HK-2 (cell line): ENCODE results near the gene NR3C2.

Experiments used
- DNase-seq: peaks from one replicate; pipeline ENCODE4 v3.0.0-alpha.2; 2018; ENCODE audit not compliant: unreplicated experiment

The NR3C2 gene

DNA sequence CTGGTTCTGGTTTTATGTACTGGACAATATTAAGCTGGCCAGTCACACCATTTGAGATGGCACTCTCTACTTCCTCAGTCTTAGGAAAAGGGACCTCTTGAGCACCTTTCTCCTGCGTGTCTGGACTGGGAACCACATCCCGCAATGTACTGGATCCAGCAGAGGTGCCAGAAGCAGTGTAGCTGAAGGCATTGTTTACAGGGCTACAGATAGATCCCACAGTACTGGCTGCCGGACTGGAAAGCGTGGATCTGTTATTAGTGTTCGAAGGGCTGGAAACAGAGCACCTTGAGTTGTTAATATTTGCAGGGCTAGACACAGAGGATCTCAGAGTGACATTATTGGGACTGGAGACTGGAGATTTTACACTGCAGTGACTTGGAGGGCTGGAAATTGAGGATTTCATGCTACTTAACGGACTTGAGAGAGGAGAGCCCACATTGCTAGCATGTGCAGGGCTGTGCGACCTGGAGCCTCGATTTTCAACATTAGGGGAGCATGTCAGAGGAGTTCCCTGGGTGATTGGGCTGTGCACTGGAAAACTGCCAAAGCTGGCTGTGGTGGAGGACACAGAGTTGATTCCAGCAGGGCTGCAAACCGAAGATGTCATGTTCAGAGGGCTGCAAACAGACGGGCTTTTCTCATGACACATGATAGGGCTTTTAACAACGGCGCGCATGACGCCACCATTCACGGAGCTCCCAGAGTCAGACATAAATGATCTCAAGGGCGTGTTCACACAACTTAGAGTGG lies 6.4 kb downstream of the NR3C2 start:
- no peak for DNase-seq

DNA sequence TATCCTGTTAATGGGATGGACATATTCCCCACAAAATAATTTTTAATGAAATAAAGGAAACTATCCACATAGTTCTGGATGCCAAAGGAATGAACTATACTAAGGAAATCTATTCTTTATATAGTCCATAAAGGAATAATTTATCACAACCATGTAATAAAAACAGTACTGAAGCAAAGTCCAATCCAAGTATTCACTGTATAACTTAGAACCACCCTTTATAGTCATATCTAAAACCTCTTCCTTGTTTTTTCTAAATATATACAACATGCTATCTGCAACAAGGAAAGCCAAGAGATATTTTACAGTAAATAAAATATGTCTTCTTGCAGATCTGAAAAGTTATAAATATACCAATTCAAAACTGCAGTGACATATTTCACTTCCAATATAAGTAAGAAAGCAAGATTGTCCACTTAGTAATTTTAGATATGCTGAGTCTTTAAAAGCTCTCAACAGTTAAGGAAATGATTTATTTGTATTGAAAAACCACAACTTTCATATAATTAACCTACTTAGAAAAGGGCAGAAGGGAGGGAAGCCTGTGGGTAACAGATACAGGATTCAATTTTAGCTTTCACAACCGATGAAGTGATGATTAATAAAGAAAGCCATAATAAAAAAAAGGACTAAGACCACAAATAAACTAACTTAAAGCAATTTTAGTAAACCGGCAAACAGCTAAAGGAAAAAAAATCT lies 8.0 kb downstream of the NR3C2 start:
- DNase-seq = no peak

DNA sequence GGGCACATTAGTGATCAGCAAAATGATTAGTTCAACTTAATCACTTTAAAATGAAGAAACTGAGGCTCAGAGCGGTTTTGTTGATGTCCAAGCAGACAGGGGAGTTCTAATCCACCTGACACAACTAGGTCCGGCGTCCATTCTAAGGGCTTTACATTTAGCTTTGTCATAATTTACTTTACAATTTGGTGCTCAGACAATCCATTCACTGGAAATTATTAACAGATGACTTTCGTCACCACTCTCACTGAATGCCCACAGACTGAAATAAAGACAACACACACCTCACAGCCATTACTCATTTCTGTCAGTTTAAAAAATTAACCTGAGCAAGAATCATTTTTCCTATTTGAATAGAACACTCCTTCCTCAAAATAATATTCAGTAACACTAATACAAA lies 10.8 kb downstream of the NR3C2 start:
- no peak for DNase-seq

DNA sequence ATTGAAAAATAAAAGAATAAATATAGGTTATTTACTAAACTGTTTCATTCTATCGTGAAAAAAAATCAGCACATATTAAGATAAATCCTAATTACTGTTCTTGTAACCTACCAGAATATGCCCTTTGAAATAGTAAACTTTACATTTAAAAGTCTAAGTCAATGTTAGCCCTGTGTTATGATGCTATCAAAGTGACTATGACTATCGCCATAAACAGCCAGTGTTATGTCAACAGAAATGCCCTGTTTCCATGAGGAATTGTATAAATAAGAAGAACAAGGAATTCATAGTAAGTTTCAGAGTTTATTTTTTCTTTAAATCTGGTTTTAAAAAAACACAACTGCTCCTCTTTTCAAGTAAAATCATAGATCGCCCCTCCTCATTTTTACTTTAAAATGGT lies 11.4 kb downstream of the NR3C2 start:
- no peak for DNase-seq

DNA sequence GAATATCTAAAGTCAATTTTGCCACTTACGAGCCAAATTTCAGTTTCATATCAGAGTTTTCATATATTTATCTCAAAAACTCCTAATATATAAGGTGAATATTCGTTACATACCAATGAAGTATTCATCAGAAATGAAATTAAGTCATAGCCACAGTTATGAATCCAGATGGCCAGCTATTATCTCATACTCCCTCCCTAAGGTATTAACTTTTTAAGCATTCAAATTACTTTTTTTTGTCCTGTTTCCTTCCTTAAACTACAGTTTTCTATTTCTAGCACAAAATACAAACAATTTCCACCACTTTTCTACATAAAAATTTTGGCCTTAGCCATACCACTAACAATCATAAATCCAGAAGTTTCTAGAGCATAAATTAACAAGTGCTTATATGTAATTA lies 13.0 kb downstream of the NR3C2 start:
- no peak for DNase-seq

DNA sequence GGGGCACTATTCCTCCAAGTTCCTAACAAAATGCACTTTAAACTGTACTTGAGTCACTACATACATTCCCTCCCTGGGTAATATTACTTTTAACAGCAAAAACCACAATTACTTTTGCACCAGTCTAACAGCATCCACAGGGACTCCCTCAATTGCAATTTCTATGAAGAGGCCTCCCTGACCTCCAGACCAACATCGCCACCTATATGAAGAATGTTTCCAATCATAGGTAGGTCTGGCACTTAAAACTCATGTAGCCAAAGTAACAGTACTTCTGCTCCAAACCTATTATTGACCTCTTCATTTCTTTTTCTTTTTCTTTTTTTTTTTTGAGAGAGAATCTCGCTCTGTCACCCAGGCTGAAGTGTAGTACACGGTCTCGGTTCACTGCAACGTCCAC lies 15.6 kb downstream of the NR3C2 start:
- no peak for DNase-seq

DNA sequence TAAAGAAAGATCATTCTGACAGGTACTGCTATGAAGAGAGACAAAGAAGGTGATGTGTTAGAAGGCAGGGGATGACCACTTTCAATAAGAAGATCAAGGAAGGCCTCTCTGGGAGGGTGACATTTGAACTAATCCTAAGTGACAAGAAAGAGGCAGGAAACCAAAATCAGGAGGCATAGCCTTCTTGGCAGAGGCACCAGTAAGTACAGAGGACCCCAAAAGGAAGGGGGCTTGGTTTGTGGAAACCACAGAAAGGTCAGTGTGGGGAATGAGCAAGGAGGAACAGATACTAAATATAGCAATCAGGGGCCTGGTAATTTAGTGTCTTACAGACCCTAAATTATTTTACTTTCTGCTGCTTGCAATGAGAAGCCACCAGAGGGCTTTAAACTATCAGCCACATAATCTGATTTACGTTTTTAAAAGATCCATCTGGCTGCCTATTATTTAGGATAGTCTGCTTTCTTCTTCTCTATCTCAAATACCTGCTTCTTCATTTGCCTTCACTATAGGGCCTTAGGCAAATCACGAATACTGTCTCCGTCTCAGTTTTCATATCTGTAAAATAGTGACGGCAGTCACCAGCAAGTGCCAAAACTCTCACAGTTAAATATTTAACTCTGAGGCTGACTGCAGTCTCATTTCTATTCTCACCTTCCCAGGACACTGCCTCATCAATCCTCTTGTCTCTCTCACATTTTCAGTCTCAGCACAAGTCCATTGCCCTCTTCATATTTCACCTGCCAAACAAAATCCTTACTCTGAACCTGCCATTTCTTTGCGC lies 16.7 kb downstream of the NR3C2 start:
- DNase-seq = no peak

DNA sequence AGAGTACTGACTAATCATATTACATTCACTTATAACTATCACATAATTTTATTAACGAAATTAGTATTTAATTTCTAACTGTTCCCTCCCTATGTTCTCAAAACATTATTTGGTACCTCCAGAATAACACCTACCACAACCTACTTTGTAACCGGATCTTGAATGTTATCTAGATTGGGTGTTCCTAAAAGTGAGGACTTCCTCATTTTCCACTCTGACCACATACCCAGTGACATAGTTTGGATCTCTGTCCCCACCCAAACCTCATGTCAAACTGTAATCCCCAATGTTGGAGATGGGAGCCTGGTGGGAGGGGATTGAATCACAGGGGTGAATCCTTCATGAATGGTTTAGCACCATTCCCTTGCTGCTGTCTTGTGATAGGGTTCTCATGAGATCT lies 21.8 kb downstream of the NR3C2 start:
- DNase-seq = no peak

DNA sequence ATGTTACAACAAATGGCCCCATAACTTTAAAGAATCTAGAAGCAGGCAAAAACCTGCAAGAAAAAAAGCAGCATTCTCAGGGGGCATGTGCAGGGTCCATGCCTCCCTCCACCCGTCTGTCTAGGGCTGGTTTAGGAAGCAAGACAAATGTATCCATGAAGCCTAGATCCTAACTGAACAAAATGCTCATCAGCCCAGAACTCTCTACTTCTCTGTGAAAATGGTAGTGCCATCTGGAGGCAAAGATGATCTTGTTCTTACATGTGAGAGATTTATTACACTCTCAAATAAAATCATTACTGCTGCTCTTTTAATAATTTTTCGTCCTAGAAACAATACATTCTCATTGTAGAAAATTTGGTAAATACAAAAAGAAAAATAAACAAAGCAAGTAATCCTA lies 26.7 kb downstream of the NR3C2 start:
- DNase-seq = no peak

DNA sequence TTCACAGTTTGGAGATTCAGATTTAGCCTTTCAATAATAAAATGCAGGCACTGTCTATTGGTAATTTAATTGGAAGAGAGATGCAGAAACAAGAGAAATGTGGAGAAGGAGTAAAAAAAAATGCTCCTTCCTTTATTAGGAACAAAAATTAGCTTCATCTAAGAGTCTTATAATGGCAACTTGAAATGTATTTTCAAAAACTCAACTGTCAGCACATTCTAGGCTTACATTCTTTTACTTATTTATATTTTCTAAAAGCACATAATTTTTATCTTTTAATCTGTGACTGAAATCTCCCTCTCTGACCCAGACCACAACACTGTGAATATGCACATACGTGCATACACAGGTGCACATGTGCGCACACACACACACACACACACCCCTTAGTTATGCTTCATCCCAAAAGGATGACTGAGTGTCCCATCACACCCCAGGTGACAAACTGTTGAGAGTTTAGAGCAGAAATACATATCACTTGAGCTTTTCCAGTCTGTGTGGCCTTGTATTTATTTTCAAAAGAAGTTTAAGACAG lies 29.7 kb downstream of the NR3C2 start:
- DNase-seq = no peak

DNA sequence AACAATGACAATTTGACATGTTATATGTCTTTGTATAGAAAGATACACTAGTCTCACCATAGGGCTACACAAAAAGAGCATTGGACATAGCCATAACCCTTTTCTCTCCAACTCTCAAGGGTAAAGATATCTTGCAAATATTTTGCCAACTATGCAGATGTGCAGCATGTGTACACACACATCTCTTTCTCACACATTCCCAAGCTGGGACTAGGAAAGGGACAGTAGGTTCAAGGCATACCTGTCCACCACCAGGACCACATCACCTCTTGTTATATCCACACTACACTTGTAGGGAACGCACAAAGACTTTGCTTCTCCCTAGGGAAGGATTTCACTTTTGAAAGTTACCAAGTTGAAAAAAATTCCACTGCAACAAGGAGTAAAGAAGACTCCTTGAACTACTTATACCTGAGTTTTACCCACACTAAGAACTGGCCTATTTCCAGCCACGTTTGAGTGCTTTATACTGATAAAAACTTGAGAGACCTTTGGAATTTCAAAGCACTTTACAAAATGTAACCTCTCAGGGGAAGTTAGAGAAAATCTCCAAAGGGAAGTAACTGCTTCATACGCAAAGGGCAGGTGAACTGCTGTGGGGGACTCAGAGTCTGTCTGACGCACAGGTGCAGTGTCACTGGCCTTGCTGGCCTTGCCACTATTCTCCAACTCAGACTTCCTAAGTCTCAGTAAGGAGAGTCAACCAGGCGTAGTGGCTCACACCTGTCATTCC lies 36.9 kb downstream of the NR3C2 start:
- DNase-seq = no peak

DNA sequence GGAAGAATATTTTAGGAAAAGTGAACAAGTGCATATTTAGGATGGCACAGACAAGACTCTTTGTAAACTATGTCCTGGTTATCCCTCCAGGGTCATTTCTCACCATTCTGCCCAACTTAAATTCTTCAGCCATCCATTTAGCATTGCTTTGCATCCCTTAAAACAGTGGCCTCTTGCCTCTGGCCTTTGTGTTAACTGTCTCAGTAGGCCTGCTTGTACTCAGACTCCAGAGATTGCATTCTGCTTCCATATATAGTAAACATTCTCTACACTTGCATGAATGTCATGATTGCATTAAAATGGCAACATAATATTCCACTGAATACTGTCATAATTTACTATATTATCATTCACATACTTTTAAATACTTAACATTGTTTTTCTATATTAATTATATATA lies 43.2 kb downstream of the NR3C2 start:
- DNase-seq = no peak

DNA sequence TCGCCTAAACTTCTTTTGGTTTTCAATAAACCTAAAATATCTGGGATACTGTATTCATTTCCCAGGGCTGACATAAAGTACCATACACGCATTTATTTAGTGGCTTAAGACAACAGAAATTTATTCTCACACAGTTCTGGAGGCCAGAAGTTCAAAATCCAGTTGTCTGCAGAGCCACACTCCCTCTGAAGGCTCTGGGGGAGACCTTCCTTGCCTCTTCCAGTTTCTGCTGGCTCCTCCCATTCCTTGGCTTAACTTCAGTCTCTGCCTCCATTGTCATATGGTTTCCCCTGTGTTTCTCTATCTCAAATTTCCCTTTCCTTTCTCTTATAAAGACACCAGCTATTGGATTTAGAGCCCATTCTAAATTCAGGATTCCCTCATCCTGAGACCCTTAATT lies 44.4 kb downstream of the NR3C2 start:
- DNase-seq = no peak

DNA sequence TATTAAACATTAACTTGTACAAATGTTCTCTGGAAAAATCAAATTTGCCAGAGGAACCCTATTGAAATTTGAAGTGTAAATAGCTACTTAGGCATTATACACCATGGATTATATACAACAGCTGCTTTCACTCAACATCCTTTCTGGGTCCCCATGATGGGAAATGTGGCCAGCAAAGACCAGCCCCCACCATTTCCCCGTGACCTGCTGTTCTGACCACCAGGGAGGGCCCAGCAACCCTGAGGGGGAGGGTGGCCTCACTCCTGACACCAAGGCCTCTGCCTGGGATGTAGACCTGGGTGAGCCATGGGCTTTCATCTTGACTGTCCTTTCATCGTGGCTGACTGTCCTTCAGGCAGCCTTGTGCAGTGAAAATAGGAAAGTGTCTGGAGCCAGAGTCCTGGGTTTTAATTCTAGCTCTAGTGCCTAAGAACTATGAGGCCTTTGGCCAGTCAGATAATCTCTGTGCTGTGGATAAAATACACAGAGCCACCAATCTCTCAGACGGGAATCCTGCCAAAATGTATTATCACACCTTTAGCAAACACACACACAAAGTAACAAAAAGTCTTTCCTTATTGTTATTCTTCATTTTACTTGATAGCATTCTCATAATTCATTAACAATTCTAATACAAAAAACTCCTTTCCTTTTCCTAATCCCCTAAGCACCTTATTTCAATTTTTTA lies 45.1 kb downstream of the NR3C2 start:
- no peak for DNase-seq

DNA sequence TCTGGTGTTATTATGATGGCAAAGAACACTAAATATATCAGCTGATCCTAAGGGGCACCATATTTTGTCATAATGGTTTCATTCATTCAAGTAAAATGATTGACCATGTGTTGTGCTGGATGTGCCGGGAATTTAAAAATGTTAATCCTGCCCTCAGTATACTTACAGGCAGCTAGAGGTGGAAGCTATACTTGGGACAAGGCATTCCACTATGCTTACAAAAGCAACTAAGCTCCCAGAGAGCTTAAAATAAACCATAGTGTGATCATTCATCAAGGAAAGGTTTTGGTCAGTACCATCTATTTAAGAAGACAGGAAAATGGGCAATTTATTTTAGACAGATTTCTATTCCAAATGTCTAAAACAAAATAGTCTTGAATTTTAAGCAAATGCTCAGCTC lies 46.4 kb downstream of the NR3C2 start:
- no peak for DNase-seq

DNA sequence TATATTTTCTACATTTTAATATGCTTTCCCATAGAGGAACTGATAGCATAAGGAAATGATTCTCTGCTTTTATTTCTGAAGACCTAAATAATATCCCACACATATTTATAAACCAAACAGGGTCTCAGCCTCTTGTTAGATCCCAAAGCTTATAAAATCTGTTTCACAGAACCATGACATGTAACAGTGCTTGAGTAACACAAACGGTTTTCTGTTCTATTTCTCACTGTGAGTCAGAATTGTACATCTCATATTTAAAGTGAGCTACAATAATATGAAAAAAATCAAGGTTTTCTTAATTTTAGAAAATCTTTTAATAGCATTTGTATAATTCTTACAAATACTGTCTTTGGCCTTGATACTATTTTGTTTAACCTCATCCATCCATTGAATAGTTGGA lies 51.2 kb downstream of the NR3C2 start:
- DNase-seq = no peak

DNA sequence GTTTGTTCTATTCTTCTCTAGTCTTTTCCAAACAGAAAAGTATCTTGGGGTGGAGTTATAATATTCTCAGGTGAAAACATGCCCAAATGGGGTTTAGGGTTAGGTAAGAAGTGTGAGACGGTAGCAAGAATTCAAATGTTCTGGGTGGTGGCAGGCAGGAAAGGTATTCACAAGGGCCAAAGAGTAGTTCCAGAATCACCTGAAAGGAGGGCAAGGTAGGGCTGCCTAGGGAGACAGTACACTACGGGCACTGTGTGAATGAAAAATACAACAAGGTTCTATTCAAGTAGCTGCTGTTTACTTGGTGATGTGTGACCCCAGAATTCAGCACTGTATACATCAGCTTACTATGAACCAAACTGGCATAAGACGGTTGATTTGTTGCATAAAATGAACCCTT lies 51.9 kb downstream of the NR3C2 start:
- no peak for DNase-seq

DNA sequence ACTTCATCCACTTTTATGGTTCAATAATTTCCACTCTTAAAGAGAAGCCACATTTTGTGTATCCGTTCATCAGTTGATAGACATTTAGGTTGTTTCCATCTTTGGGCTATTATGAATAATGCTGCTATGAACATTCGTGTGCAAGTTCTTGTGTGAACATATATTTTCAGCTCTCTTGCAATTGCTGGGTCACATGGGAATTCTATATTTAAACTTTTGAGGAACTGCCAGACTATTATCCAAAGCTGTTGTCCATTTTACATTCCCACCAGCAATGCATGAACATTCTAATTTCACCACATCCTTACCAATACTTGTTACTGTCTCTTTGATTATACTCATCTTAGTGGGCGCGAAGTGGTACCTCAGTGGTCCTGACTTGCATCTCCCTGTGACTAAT lies 61.9 kb downstream of the NR3C2 start:
- DNase-seq = no peak

DNA sequence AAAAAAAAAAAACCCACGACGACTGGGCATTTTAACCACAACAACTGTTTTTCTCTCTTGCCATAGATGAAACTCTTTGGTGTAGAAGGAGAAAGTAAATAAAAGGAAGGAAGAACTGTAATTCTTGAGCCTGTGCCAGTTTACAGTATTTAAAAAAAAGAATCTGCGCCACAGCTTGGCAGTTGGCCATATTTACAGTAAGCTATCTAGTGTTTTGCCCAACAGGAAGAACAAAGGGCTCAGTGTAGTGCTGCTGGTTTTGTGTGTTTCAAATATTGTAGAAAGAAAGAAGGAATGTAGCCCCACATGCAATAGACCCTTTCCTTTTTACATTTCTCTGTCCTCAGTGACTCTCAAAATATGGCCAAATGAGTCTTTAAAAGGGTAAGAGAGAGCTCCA lies 66.1 kb downstream of the NR3C2 start:
- DNase-seq = no peak

DNA sequence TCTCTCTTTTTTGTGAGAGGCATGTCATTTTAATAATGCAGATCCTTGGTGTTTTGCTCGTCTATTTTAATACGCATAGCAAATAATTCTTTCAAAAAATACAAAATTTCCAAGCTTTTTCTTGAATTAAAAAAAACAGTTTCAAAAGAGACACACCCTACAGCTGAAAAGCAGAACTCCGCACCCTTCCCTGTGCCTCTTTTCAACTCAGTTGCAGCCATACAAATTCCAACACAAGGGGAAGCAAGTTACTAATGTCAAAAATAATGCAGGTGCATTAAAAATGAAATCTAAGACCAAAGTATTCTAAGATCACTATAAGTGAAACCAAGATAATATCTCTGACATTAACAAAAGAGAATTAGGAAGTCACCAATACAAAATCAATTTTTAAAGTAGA lies 66.6 kb downstream of the NR3C2 start:
- no peak for DNase-seq

DNA sequence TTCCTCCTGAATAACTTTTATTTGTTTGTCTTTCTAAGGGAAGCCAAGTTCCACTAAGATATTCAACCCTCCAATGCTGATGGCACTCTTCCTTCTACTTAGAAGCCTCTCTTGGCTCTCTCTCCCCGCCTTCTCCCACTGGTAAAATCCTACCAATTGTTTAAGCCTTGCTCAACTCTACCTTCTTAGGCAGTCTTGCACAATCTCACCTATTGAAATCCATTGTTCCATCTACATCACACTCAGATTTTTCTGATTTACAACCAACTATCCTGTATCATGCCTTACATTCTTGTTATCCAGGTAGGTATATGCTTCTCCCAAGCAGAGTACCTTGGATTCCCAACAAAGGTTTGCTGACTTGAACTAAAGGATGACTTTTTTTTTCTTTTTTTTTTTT lies 69.1 kb downstream of the NR3C2 start:
- no peak for DNase-seq
